Inferior parietal cortex (tissue), 1 donor: ENCODE data around the gene GGT1.
"Not testable (repeated sequence)": the region's sequence is repeated elsewhere in the genome, so short reads cannot be mapped to it uniquely, and the experiment has no call there.

Experiments
- DNase-seq: peaks from one replicate; pipeline ENCODE4 v3.0.0-alpha.2; 2016; ENCODE audit errors: extremely low spot score

GGT1 gene

GRCh38 chr22:24602847-24603769 lies at the start of gene GGT1:
Gene GGT1 (plus strand): TSS chr22:24603193. CDS start chr22:24611082, 7,889 bp downstream.
- not testable (repeated sequence) for DNase-seq

- DNase-seq, result no peak
These were observed 49.2 kb upstream of the GGT1 start for GRCh38 chr22:24553597-24554312.

- peak; percentile 2 for DNase-seq
These were observed 48.5 kb upstream of the GGT1 start, which contains the start of gene GUCD1 for GRCh38 chr22:24554313-24555164. Gene GUCD1 (minus strand): TSS chr22:24555138. CDS start chr22:24554991, 147 bp downstream.

- peak; percentile 97 for DNase-seq
These were observed 47.6 kb upstream of the GGT1 start, which contains the start of gene SNRPD3 for GRCh38 chr22:24555165-24556039. Gene SNRPD3 (plus strand): TSS chr22:24555999. CDS start chr22:24557675, 1,676 bp downstream.

GRCh38 chr22:24559471-24559870 lies 43.5 kb upstream of the GGT1 start:
- DNase-seq, result no peak

- DNase-seq, result no peak
These were observed 39.7 kb upstream of the GGT1 start for GRCh38 chr22:24563246-24563645.

GRCh38 chr22:24564376-24565058 lies 38.5 kb upstream of the GGT1 start:
- DNase-seq, result no peak

- DNase-seq, result no peak
These were observed 37.9 kb upstream of the GGT1 start for GRCh38 chr22:24565077-24565476.

- no peak for DNase-seq
These were observed 36.0 kb upstream of the GGT1 start for GRCh38 chr22:24566899-24567511.

- no peak for DNase-seq
These were observed 35.3 kb upstream of the GGT1 start for GRCh38 chr22:24567668-24568067.

- DNase-seq, result no peak
These were observed 31.7 kb upstream of the GGT1 start for GRCh38 chr22:24571266-24571665.

- DNase-seq, result no peak
These were observed 26.2 kb upstream of the GGT1 start for GRCh38 chr22:24576778-24577177.

GRCh38 chr22:24578355-24579257 lies 24.4 kb upstream of the GGT1 start:
- DNase-seq, result no peak

- DNase-seq, result no peak
These were observed 23.8 kb upstream of the GGT1 start for GRCh38 chr22:24579258-24579601.

GRCh38 chr22:24580276-24580675 lies 22.7 kb upstream of the GGT1 start:
- DNase-seq, result no peak

GRCh38 chr22:24582056-24582814 lies 20.8 kb upstream of the GGT1 start:
- DNase-seq, result no peak

- no peak for DNase-seq
These were observed 19.5 kb upstream of the GGT1 start for GRCh38 chr22:24583221-24584165.
